NCI-H2196 treated with DMSO at 0.1 percent for 48 hours (cell line): Measurements from ENCODE around the gene POC5.
"Not testable (repeated sequence)": the region's sequence is repeated elsewhere in the genome, so short reads cannot be mapped to it uniquely, and the experiment has no call there.

ENCODE experiments used
- DNase-seq: peaks from one replicate; lab custom pipeline; 2025; ENCODE audit not compliant: unreplicated experiment; lab: John Stamatoyannopoulos, UW

The POC5 gene

GRCh38 chr5:75706016-75706415 is 11.2 kb downstream of the POC5 start:
- no peak for DNase-seq

DNA sequence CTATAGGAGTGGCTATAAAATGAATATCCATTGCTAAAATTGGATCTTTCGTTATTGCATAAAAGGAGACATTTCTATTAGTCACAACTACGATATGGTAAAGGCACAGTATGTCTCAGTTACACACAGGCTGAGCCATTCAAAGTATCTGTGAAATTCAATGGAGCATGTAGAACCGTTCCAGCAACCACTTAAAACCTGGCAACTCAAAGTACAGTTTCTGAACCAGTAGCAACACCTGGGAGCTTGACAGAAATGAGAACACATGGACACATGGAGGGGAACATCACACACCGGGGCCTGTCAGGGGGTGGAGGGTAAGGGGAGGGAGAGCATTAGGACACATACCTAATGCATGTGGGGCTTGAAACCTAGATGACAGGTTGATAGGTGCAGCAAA is 15.4 kb downstream of the POC5 start:
- DNase-seq = no peak

GRCh38 chr5:75695472-75696351 is 21.5 kb downstream of the POC5 start:
- not testable (repeated sequence) for DNase-seq

- no peak for DNase-seq
These were observed 22.5 kb downstream of the POC5 start for GRCh38 chr5:75694781-75695180.

DNA sequence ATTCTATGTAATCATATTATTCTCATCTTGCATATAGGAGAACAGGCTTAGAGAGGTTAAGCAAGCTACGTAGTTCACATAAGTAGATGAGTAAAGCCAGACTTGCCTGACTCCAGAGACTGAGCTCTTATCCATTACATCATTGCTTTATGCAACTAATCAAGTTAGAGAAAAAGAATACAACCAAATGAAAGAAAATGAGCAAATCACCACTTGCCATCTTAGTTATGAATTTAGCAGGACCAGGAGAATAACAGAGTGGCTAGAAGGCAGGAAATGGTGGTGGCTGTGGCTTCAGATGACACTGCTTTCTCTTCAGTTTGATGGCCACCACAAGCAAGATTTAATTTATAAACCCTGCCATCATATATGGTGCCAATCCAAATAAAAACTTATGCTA is 26.6 kb downstream of the POC5 start:
- DNase-seq = no peak

- DNase-seq = no peak
These were observed 30.8 kb downstream of the POC5 start for GRCh38 chr5:75686480-75686879.

DNA sequence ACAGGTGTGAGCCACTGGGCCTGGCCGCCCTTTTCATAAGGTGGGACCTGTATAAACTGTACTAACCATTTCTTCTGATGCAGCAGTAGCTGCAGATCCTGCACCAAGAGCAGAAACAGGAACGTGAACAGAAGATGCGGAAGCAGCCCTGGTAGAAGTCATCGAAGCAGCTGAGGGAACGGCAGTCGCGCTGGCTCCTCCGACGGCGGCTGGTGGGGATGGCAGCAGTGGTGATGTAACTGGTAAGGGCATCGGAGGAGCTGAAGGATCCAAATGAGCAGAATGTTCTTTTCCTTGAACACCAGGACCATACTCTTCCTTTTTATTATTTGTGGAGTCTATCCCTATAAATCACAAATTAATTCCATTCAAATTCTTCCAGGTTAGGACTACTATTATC is 32.1 kb downstream of the POC5 start:
- DNase-seq = no peak

DNA sequence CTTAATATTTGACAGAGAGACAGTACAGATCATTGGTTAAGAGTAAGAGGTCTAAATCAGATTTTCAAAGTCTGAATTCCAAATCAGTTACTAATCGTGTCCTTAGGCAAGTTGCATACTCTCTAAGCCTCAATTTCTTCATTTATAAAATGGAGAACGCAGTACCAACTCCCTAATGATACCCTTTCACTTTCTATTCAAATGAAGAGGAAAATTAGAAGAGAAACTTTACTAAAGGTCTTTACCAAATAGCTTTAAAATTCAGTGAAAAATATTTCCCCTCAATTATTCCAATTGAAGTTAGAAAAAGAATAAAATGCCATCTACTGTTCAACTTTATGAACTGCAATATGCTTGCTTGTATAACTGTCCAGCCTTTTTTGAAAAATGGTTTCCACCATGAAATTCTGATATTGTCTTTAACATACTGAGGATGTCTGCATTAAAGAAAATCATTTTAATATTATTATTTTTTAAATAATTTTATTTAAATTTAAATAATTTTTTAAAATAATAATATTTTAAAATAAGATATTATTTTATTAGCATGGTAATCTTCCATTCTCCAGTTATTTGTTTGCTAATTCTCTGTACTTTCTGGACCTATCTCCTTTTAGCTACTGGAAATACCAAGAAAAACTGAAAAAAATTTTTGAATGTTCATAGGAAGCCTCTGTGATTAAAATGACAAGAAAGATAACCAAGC is 36.0 kb downstream of the POC5 start:
- no peak for DNase-seq

GRCh38 chr5:75678155-75678554 is 39.1 kb downstream of the POC5 start:
- no peak for DNase-seq

GRCh38 chr5:75677607-75678006 is 39.6 kb downstream of the POC5 start:
- DNase-seq = no peak

- no peak for DNase-seq
These were observed 41.5 kb downstream of the POC5 start for GRCh38 chr5:75675783-75676182.

DNA sequence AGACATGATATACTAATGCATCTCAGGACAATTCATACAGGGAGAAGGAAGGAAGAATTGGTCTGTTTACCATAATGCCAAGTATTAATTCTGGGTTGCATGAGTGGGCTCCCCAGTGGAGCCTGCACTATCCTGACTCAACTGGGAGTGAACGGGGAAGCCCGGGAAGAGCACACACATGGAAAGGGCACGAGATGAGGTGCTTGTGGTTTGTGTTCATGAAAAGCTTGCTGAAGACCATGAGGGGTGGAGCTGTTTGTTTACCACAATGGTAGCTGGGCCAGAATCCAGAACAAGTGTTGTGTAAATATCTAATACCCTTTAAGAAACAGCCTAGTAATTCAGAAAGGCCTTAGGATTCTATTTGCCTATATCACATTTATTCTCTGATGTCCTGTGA is 44.6 kb downstream of the POC5 start:
- DNase-seq = no peak

- no peak for DNase-seq
These were observed 45.7 kb downstream of the POC5 start for GRCh38 chr5:75671506-75671905.

GRCh38 chr5:75670577-75670976 is 46.7 kb downstream of the POC5 start:
- DNase-seq = no peak

DNA sequence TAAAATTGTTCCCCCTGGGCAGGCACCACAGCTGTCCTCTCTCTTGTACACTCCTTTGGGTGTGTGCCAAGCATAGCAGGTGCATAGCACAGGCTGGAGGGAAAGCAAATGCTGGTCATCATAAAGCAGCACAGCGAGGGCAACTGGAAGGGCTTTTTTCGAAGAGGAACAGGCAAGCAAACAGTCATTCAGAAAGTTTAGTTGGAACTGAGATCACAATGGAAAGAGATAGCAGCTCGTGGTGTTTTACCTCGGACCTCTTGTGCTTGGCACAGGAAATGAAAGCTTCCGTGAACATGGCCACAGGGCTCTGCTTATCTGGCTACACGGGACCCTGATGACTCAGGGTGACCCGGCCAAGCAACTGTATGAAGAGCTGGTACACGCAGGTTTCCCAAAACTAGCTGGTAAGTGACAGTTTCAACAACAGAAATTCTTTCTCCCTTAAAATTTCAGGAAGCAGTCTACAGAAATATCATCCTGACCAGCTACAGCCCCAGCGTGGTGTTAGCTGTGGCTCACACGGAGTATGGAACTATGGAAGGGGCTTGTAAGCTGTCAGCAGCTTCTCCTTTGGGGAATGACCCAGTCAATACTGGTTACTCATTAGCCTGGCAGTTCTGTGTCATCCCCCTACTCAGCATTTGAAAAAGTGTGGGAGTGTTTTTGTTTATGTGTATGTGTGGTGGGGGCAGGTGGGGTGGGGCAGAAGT is 48.1 kb downstream of the POC5 start:
- DNase-seq = no peak

DNA sequence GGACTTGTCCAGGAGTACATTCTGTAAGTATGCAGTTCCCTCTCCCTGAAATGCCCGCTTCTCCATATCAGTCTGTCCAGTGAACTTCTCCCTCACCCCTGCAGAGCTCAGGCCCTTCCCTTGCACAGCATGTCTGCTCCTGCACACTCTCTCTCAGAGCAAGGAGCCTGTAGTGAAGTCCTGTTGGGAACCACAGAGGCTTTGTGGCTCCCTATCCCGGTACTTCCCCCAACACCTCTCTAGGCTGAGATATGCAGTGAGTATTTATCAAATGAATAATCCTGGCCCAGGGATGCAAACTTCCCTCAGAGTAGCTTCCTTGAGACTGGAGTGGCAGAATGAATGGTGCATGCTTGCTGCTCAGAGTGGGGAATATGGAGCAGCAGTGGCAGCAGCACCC is 48.8 kb downstream of the POC5 start:
- no peak for DNase-seq

DNA sequence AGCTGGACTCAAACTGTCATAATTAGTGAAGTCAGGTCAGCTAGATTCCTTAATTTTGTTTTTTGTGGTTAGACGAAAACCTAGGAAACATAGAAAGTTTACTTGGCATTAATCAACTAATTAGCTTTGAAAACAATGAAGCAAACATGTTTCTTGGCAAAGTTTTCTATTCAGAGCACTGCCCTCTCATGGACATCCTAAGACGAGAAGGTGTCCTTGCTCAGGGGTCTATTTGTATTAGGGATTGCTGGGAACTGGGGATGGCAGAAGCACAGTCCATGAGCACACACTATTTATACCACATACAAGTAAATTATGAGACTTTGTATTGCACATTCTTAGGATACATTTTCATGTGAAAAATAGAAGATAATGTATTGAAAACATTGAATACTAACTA is 49.7 kb downstream of the POC5 start:
- DNase-seq = no peak

DNA sequence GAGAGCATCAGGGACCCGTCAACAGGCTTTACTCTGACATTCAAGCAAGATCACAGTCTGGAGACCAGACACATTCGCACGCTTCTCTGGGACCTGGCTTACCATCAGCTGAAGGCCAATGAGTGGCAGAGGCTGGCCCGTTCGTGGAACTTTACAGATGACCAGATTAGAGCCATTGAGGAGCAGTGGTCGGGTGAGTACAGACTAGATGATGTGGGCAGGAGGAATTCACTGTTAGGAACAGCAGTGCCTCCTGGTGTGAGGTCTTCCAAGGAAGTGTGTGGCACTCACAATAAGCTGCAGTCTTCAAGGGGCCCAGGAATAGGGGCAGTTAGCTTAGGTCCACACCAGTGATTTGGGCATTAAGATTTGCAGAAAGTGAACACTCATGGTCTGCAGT is 50.4 kb downstream of the POC5 start:
- DNase-seq = no peak

- DNase-seq = no peak
These were observed 52.3 kb downstream of the POC5 start for GRCh38 chr5:75664979-75665378.

DNA sequence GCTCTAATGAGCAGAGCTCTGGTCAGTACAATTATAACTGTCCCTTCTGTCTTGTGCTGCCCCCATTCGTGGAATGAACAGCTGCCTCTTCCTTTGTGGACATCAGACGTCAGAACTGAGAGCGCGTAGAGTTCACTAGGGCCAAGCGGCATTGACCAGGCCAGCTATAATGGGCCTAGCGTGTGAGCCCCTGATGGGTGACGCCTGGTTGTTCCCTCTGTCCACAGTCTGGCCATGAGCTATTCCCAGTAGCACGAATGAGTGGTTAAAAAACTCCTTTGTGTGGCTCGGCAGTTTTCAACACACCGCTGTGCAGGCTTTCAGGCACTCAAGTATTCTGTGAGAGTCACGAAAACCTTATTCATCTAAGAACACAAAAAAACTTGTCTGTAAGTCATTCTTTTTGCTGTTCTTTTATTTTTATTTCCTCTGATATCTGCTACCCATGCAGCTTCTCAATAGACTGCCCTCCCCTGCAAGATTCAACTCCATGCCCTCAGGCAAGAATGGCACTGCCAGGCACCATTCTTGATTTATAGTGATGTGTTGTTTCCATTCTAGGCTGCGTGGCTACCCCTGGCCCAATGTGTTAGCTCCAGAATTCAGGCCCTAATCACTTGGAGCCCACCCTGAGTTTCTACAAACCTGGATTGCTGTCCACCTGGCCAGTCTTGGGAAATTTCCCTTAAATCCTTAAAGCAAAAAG is 53.5 kb downstream of the POC5 start:
- no peak for DNase-seq

- DNase-seq = no peak
These were observed 55.2 kb downstream of the POC5 start for GRCh38 chr5:75662061-75662460.
